ENCODE measurements around the gene GRB2.
A peak's percentile ranks its signal among the peaks of the same experiment; 100 is the strongest.

Gene GRB2

GRCh38 chr17:75289115-75289831 lies 116.2 kb downstream of the GRB2 start, which contains the start of gene SLC25A19:
TSS of gene SLC25A19 (minus strand) at chr17:75289433. CDS start at chr17:75286764, 2,669 bp downstream.
- Histone ChIP-seq H3K27ac (ENCODE audit: low read depth, low read length) (peak within 1 kb of the TSS; percentile 93), H3K9me3 (ENCODE audit: insufficient read depth, low read length) (no peaks in the 10 kb centered on the region), H3F3A (ENCODE audit: insufficient read depth) (peaks cover 38% of the 10 kb centered on the region), H3K36me3 (ENCODE audit: low read length) (peaks cover 11% of the 10 kb centered on the region; the same call in 1 of the 2 replicates), H3K9me2 (replicated peaks; ENCODE audit: insufficient read depth, low read length) (no peaks in the 10 kb centered on the region), H3K4me2 (ENCODE audit: low read depth, low read length, poor library complexity, severe bottlenecking) (peak within 1 kb of the TSS; percentile 99), H3K4me3 (ENCODE audit: insufficient read depth, low read length, poor library complexity, severe bottlenecking) (peak within 1 kb of the TSS; percentile 90), H3K27me3 (ENCODE audit: low read length) (no peaks in the 10 kb centered on the region), H2AFZ (ENCODE audit: low read depth, low read length, severe bottlenecking) (peak within 1 kb of the TSS; percentile 59), H3K9ac (ENCODE audit: low read length) (peak within 1 kb of the TSS; percentile 82), H4K20me1 (ENCODE audit: low read depth, low read length) (no peaks in the 10 kb centered on the region), H3K79me2 (ENCODE audit: insufficient read depth, low read length) (peaks cover 31% of the 10 kb centered on the region)
- no peak for TF ChIP-seq EZH2phosphoT487 (conservative IDR thresholded peaks at IDR 0.05; ENCODE audit: low read length)
- peak; percentile 10 for TF ChIP-seq CTCF (IDR thresholded peaks at IDR 0.05; ENCODE audit: insufficient read depth, low read length, poor library complexity, severe bottlenecking)

- Histone ChIP-seq H2AFZ (ENCODE audit: low read depth, low read length, severe bottlenecking) (peak overlapping the region; percentile 4), H3K27ac (ENCODE audit: low read depth, low read length) (peak overlapping the region; percentile 79), H3K9ac (ENCODE audit: low read length) (peak overlapping the region; percentile 82)
Measured at GRCh38 chr17:75288770-75289114, 116.7 kb downstream of the GRB2 start.

GRCh38 chr17:75288359-75288758 lies 117.1 kb downstream of the GRB2 start:
- Histone ChIP-seq H3K9ac (ENCODE audit: low read length) (peak overlapping the region; percentile 82), H3K27me3 (ENCODE audit: low read length) (no peaks in the 10 kb centered on the region), H3K4me2 (ENCODE audit: low read depth, low read length, poor library complexity, severe bottlenecking) (peak overlapping the region; percentile 99), H3F3A (ENCODE audit: insufficient read depth) (peaks cover 31% of the 10 kb centered on the region), H4K20me1 (ENCODE audit: low read depth, low read length) (no peaks in the 10 kb centered on the region), H3K79me2 (ENCODE audit: insufficient read depth, low read length) (peaks cover 31% of the 10 kb centered on the region), H2AFZ (ENCODE audit: low read depth, low read length, severe bottlenecking) (no peak overlapping the region), H3K9me3 (ENCODE audit: insufficient read depth, low read length) (no peaks in the 10 kb centered on the region), H3K9me2 (replicated peaks; ENCODE audit: insufficient read depth, low read length) (no peaks in the 10 kb centered on the region), H3K36me3 (ENCODE audit: low read length) (peaks cover 11% of the 10 kb centered on the region; the same call in 1 of the 2 replicates), H3K4me3 (ENCODE audit: insufficient read depth, low read length, poor library complexity, severe bottlenecking) (peak overlapping the region; percentile 90), H3K27ac (ENCODE audit: low read depth, low read length) (peak overlapping the region; percentile 79)
- TF ChIP-seq CTCF (IDR thresholded peaks at IDR 0.05; ENCODE audit: insufficient read depth, low read length, poor library complexity, severe bottlenecking): no peak
- TF ChIP-seq EZH2phosphoT487 (conservative IDR thresholded peaks at IDR 0.05; ENCODE audit: low read length): no peak

More at GRCh38 chr17:75288770-75289114, 116.7 kb downstream of the GRB2 start:
- peak overlapping the region; percentile 99 for H3K4me2 ChIP-seq (ENCODE audit: low read depth, low read length, poor library complexity, severe bottlenecking)
- H3K27me3 ChIP-seq (ENCODE audit: low read length): no peaks in the 10 kb centered on the region
- H3K36me3 ChIP-seq (ENCODE audit: low read length): peaks cover 11% of the 10 kb centered on the region; the same call in 1 of the 2 replicates
- no peaks in the 10 kb centered on the region for H3K9me2 ChIP-seq (replicated peaks; ENCODE audit: insufficient read depth, low read length)
- H3K79me2 ChIP-seq (ENCODE audit: insufficient read depth, low read length): peaks cover 31% of the 10 kb centered on the region
- H3K4me3 ChIP-seq (ENCODE audit: insufficient read depth, low read length, poor library complexity, severe bottlenecking): peak overlapping the region; percentile 90
- H3F3A ChIP-seq (ENCODE audit: insufficient read depth): peaks cover 32% of the 10 kb centered on the region
- TF ChIP-seq CTCF (IDR thresholded peaks at IDR 0.05; ENCODE audit: insufficient read depth, low read length, poor library complexity, severe bottlenecking) (no peak), EZH2phosphoT487 (conservative IDR thresholded peaks at IDR 0.05; ENCODE audit: low read length) (no peak)
- no peaks in the 10 kb centered on the region for H4K20me1 ChIP-seq (ENCODE audit: low read depth, low read length)
- no peaks in the 10 kb centered on the region for H3K9me3 ChIP-seq (ENCODE audit: insufficient read depth, low read length)

Measured in SU-DHL-6 (cell line).